Ramos (cell line): ENCODE measurements around the gene FCN2.

Experiments used
- in situ Hi-C: fragments of 300-500 bp; cut with MboI; formaldehyde crosslinking; loops from one replicate; pipeline ENCODE4 v1.14.3; 2022; ENCODE audit warnings: low sequenced_read_pairs; ENCODE audit not compliant: unreplicated experiment

Gene FCN2

DNA sequence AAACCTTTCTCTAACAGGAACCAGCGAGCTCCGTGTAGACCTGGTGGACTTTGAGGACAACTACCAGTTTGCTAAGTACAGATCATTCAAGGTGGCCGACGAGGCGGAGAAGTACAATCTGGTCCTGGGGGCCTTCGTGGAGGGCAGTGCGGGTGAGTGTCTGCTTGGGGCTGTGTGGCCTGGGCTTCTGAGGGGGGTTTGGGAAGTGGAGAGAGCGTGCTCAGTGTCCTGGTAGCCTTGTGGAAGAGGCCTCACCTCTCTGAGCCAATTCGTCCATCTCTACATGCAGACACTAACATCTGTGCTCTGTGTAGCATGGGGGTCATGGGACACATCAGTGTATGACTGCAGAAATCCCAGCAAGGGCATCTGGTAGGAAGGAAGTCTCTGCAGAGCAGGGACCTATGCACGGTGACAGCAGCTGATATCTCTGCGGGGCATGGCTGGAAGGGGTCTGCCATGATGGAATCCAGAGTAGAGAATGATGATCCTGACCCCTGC, 5.9 kb downstream of the FCN2 start:
- in situ Hi-C loops: no loop called here

DNA sequence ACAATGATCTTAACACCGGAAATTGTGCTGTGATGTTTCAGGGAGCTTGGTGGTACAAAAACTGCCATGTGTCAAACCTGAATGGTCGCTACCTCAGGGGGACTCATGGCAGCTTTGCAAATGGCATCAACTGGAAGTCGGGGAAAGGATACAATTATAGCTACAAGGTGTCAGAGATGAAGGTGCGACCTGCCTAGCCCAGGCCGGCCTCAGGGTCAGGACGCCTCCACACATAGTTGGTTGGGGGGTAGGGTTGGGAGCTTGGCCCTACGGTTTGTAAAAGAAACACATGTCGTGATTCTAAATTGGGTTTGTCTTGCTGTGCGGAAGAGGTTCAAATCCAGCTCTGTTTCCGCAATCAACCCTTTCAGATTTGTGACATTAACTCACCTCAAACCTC, 6.6 kb downstream of the FCN2 start:
- in situ Hi-C loops: no loop called here

DNA sequence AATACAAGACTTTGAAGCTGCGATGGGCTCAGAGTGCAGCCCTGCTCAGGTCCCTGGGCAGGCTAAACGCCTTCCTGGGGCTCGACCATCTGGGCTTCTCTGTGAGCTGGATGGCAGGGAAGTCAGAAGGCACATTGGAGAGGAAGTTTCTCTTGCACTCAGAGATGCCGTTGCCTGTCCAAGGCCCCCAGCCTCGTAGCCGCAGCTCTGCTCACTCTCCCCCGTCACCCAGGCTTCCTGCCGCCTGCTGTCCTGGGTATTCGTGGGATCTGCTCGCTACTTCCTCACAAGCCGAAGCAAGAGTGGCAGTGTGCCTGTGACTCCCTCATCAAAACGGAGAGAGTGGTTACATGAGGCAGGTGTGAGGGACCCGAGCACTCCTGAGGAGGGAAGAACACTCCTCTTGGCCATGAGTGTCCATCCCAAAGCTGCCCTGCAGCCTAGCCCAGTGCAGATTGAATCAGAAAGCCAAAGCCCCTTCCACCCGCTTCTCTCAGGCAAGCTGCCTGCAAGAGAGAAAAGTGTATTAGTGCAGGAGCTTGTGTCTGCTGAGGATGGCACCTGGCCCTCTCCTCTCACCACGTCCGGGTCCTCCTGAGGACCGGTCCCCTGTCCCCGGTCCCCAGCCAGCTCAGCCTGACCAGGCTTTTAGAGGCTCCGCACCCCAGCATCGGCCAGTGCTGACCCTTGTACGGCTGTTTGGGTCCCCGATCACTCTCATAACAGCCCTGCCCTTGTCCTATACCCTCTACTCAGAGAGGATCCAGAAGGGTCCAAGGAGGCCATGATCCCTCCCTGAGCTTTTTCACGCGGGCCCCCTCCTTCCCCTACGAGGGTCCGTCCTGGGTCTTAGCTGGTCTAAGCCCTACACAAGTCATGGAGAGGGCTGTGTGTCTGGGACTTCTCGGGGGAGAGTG, 7.3 kb downstream of the FCN2 start:
- in situ Hi-C loops: no loop called here

DNA sequence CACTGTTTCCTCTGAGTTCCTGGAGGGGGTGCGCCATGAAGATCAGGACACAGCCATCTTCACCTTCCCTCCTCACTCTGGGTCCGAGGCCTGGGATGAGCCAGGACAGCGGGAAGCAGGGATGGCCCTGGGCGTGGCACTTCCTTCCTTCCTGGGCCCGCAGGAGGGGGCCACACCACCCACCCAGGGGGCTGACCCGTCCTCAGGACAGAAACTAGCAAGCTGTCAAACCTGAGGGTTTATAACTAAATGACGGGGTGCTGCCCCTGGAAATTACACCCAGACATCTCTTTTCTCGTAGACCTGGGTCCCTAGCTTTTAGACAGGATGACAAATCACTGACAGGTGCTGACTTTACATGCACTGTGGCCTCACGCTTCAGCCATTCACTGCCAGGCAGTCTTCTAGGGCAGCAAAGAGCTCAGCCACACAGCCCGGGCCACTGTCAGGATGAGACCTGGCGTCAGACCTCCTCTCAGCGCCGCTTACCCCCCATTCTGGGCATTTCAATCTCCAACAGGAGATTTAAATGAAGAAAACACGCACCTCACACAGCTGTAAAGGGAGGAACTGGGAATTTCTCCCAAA, 8.1 kb downstream of the FCN2 start:
- in situ Hi-C loops: no loop called here

DNA sequence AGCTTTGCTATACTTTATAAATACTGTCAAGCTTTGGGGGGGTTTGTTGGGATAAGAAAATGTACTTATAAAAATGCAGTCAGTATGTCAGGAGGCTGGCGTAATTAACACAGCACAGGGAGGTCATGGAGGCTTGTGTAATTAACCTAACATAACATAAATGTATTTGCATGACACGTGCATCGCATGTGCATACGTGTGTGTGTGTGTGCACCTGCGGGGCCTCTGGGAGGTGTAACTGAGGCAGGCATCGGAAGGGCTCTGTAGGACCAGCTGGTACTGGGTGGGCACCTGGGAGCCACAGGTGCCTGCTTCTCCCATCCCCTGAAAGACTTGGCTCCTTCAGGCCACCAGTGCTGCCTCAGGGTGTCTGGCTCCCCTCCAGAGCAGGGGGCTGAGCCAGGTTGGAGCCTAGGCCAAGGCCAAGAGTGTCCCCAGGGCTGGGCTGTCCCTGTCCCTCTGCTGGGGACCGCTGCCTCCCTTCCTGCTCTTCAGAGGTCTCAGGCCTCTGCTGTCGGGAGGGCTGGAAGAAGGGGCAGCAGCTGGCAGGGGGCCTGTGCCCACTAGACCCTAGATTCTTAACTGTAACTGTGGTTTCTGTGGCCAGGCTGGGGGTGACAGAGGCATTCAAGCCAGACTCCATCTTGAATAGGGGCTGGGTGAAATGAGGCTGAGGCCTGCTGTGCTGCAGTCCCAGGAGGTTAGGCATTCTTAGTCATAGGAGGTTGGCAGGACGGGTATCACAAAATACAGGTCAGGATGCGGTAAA, 9.0 kb downstream of the FCN2 start:
- in situ Hi-C loops: no loop called here

DNA sequence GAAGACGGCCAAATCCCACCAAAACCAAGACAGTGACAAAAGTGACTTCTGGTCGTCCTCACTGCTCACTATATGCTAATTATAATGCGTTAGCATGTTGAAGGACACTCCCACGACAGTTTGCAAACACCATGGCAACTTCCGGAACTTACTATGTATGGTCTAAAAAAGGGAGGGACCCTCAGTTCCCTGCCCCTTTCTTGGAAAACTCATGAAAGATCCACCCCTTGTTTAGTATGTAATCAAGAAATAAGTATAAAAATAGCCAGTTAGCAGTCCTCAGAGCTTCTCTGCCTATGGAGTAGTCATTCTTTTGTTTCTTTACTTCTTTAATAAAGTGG, 9.5 kb downstream of the FCN2 start:
- in situ Hi-C loops: no loop called here

DNA sequence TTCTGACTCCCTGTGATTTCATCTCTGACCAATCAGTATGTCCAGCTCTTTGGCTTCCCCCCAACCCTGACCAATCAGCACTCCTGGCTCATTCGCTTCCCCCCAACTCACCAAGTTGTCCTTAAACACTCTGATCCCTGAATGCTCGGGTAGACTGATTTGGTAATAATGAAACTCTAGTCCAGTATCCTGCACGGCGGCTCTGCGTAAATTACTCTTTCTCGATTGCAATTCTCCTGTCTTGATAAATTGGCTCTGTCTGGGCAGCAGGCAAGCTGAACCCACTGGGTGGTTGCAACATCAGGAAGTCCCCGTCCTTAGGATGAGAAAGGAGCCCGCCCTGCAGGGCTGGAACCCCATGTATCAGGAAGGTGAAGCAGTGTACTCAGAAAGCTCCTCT, 10.4 kb downstream of the FCN2 start:
- in situ Hi-C loops: no loop called here

DNA sequence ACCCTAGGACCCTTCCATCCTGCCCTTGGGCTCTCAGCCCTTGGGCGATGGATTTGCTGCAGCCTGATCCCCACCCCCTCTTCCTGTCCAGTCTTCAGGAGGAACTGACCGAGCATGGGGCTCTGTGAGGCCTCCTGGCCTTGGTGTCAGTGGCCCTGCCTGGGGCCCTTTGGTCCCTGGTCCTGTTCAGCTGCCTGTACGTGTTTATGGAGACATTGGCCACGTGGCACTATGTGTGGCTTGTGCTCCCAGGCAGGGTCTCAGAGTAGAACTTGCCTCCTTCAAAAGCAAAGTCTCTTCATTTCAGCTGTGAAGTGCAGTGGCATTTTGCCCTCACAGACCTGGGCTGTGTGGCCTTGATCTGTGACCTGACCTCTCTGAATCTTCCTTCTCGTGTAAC, 11.1 kb downstream of the FCN2 start:
- in situ Hi-C loops: no loop called here

DNA sequence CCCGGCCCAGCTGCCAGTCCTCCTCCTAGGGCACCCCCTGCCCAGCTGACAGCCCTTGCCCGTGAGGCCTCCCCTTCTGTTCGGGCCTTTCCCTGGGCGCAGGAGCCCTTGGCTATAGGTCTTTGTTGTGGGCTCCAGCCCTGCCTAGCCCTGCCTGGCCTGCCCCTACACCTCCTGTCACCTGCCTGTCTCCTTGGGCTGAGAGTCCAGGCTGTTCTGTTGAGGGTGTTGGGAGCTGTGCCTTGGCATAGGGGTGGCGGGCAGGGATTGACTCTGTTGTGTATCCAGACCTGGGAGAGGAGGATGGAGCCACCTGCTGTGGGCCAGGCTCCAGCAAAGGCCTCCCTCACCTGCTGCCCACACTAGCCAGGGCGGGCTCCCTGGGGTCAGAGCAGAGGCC, 11.6 kb downstream of the FCN2 start:
- in situ Hi-C loops: no loop called here

DNA sequence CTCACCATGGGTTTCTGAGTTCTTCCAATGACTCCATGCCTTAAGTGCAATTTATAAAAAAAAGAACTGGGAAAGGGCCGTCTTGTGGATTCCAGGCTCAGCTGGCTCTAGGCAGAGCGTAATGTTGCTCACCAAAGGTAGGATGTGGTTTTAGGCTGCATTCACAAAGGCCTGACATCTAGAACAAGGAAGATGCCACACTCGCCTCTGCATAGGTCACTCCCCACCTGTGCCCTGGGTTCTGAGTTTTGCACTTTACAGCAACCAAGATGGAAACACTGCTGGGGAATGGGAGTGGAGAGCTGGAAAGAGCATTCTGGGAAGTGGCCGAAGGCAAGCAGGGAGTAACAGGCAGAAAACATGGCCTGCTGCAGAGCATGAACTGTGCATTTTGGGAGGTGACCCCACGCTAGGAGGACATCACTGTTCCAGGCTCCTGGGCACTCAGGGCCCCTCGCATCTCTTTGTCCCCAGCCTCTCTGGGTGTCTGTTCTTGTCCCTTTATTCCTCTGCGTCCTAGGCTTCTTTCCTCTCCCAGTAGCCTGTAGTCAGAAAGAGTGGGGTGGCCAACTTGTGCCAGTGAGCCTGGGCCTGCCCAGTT, 12.3 kb downstream of the FCN2 start:
- in situ Hi-C loops: no loop called here

DNA sequence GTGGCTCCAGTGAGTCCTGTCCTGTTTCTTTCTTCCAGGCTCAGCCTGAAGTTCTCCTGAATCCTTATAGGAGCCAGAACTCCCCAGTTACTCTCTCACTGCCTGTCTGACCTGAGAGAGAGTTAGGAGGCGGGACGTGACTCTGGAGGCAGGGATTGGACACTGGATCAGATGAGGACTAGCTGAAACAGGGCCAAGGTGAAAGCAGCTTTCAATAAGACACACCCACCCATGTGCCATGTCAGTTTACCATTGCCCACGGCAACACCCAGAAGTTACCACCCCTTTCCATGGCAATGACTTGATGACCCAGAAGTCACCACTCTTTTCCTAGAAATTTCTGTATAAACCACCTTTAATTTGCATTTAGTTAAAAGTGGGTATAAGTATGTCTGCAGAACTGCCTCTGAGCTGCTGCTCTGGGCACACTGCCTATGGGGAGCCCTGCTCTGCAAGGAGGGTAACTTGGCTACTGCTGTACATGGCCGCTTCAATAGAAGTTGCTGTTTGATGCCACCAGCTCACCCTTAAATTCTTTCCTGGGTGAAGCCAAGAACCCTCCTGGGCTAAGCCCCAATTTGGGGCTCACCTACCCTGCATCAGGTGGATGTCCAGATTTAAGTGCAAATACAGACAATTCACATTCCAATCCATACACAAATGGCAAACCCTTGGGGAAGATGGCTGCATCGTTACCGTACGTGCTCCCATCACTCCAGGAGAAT, 13.7 kb downstream of the FCN2 start:
- in situ Hi-C loops: no loop called here

DNA sequence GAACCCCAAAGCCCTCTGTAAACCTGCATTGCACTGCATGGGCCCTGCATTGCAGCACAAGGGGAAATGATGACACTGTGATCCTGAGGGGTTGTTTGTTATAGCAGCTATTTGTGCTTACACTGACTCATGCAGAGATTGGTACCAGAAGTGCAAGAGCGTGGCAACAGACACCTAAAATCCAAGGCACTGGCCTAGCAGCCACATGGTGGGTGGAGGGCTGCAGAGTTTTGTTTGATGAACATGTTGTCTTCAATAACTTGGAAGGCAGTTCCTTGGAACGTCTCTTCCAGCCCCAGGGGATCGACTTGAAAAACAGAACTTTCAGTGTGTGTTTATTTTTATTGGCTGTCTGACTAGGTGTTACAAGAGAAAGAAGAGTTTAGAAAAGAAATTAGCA, 14.5 kb downstream of the FCN2 start:
- in situ Hi-C loops: no loop called here

DNA sequence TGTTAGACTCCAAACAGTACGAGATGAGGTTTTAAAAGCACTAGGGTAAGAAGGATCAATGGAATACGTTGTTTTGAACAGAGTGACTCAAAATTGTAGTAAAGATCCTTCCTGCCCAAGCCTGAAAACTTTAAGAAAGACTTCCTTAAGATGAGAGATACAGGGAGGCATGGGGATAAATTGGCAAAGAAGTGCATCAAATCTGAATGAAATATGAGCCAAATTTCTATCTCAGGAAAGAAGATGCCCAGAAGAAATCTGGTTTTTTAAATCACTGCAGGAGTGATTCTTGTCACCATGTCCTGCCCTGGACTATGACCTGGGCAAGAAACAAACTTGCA, 14.9 kb downstream of the FCN2 start:
- in situ Hi-C loops: no loop called here

DNA sequence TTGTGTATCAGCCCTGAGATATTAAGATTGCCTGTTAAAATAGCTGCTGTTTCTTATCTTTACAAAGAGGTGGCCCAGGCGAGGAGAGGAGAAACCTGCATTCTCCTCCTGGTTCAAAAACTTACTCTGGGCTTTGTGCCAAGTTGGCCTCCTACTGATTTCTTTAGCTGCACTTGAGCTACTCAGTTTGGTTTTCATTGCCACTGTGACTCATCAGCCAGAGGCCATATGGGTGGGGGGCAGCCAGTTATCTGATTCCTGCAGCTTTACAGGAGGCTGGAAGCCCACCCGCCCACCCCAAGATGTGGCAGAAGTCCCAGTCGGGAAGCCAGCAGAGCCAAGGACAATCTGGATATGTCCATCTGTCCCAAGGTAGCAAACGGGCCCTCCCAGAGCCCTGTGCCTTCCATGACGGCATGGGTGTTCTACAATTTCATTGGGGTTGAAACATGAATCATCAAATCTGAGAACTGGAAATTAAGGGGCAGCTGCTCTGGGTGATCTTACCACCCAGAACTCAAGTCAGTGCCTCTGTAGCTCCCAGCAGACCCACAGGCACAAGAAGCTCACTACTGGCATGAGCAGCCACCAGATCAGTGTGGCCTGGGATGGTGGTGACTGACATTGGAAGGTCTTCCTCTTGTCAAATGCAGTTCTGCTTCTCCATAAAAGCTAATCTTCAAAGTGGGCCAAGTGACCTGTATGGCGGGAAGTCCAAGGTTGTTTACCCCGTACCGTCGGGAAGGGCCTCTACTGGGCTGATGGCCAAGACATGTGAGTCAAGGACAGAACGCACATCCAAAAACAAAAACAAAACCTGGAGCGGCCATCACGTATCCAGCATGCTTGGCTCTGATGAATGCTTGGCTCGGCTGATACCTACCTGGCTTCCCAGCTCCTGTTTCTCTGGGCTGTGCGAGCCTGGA, 15.6 kb downstream of the FCN2 start:
- in situ Hi-C loops: no loop called here

DNA sequence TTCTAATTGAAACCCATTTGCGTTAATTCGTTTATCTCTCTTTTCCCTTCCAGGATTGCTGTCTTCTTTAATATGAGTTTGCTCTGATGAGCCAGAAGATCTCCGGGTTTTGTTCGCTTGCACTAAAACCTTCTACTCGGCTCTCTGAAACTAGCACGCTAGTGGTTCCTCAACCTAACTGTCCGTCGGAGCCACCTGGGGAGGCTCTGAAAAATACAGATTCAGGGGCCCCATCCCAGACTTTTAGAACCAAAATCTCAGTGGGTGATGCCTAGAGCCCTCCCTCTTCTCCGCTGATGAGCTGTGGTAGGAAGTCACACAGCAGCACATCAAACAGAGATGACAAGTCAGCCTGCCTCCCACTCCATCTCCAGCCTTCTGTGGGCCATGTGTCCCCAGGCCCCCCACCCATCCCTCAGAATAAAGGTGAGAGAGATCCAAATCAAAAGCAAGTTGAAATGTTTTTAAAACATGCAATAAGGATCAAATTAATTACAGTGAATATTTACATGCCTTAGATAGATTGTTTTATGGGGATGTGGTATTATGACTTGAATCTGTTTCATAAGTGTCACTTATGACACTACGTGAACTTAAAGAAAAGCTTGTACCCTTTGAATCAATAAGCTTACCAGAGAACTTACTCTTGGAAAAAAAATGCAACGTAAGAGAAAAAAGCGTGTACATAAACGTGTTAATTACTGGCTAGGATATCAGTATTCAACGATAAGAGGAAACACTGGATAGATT, 16.4 kb downstream of the FCN2 start:
- in situ Hi-C loops: no loop called here

DNA sequence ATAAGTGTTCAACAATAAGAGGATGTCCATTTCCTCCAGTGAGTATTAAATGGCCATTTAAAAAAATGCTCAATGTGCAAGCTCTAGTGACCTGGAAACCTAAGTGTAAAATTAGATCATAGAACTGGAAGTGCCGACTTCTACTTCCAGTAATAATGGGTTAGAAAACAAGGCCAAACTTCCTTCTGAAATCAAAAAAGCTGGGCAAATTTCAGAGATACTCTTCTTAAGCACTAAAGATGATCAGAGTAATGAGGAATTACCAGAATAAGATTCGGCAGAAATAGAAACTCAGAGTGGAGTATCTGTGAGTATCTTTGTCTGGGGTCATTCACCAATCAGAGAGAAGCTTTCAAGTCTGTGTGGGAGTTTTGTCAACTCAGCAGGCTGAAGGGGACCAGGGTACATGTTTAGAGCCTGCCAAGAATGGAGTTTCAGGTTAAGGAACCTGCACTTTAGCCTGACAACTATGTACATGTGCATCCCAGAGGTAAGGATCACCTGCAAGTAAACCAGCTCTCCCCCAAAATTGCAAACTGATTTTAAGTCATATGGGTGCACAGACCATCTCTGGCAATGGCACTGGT, 17.1 kb downstream of the FCN2 start:
- in situ Hi-C loops: no loop called here

DNA sequence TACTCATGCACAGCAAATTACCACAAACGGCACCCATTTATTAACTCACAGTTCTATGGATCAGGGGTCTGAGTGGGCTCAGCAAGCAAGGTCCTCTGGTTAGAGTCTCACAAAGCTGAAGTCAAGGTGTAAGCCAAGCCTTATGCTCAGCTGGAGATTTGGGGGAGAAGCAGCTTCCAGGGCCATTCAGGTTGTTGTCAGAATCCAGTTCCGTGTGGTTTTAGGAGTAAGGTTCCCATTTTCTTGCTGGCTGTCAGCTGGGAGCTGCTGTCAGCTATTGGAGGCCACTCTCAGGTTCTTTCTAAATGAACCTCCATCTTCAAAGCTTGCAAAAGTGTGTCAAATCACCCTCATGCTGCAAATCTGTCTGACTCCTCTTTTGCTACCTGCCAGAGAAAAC, 17.7 kb downstream of the FCN2 start:
- in situ Hi-C loops: no loop called here

DNA sequence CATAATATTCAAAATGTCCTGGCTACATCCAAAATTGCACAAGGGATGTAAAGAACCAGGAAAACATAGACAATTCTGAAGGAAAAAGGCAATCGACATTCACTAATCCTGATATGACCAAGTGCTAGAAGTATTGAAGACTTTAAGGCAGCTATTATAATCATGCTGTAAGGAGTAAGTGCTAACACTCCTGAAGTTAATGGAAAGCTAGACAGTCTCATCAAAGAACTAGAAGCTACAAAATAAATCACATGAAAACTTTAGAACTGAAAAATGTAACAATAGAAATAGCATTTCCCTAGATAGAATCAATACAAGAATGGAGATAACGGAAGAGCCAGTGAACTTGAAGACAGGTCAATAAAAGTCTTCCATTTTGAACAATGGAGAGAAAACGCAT, 18.6 kb downstream of the FCN2 start:
- in situ Hi-C loops: no loop called here
